ENCODE results near the gene NF2.

Gene NF2

DNA sequence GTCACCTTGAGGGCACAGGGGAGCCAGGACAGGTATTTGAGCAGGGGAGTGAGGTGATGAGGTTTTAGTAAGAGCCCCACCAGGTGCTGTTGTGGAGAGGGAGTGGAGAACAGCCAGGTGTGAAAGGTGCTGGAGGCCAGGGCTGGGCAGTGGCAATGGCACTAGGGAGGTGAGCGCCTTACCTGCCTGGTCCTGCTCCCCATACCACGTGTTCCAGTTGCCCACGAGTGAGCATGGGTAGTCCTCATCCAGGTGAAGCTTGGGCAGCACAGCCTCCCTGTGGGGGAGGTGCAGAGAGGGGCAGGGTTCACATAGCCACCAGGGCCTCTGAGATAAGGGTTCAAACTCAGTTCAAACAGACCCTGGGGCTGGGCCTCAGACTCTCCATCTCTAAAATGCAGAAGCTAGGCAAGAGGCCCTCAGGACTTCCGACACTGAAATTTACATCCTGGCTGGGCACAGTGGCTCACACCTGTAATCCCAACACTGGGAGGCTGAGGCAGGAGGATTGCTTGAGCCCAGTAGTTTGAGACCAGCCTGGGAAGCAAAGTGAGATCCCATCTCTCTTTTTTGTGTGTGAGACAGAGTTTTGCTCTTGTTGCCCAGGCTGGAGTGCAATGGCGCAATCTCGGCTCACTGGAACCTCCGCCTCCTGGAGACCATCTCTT lies 34.3 kb upstream of the NF2 start:
- Histone ChIP-seq H3K36me3 (ENCODE audit: low read length) (no peaks in the 10 kb centered on the region), H4K20me1 (ENCODE audit: low read depth, low read length) (no peaks in the 10 kb centered on the region), H3K9me2 (replicated peaks; ENCODE audit: insufficient read depth, low read length) (no peaks in the 10 kb centered on the region), H3F3A (ENCODE audit: insufficient read depth) (no peaks in the 10 kb centered on the region), H3K4me3 (ENCODE audit: insufficient read depth, low read length, poor library complexity, severe bottlenecking) (no peak overlapping the region), H3K9ac (ENCODE audit: low read length) (no peak overlapping the region), H3K4me2 (ENCODE audit: low read depth, low read length, poor library complexity, severe bottlenecking) (no peak overlapping the region), H3K79me2 (ENCODE audit: insufficient read depth, low read length) (no peaks in the 10 kb centered on the region), H2AFZ (ENCODE audit: low read depth, low read length, severe bottlenecking) (no peak overlapping the region), H3K27me3 (ENCODE audit: low read length) (no peaks in the 10 kb centered on the region), H3K27ac (ENCODE audit: low read depth, low read length) (no peak overlapping the region), H3K9me3 (ENCODE audit: insufficient read depth, low read length) (no peaks in the 10 kb centered on the region)
- TF ChIP-seq, protein P1, sequence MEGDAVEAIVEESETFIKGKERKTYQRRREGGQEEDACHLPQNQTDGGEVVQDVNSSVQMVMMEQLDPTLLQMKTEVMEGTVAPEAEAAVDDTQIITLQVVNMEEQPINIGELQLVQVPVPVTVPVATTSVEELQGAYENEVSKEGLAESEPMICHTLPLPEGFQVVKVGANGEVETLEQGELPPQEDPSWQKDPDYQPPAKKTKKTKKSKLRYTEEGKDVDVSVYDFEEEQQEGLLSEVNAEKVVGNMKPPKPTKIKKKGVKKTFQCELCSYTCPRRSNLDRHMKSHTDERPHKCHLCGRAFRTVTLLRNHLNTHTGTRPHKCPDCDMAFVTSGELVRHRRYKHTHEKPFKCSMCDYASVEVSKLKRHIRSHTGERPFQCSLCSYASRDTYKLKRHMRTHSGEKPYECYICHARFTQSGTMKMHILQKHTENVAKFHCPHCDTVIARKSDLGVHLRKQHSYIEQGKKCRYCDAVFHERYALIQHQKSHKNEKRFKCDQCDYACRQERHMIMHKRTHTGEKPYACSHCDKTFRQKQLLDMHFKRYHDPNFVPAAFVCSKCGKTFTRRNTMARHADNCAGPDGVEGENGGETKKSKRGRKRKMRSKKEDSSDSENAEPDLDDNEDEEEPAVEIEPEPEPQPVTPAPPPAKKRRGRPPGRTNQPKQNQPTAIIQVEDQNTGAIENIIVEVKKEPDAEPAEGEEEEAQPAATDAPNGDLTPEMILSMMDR (IDR thresholded peaks at IDR 0.05; ENCODE audit: insufficient read depth, low read length, poor library complexity, severe bottlenecking): no peak
- TF ChIP-seq EZH2phosphoT487 (conservative IDR thresholded peaks at IDR 0.05; ENCODE audit: low read length): no peak

DNA sequence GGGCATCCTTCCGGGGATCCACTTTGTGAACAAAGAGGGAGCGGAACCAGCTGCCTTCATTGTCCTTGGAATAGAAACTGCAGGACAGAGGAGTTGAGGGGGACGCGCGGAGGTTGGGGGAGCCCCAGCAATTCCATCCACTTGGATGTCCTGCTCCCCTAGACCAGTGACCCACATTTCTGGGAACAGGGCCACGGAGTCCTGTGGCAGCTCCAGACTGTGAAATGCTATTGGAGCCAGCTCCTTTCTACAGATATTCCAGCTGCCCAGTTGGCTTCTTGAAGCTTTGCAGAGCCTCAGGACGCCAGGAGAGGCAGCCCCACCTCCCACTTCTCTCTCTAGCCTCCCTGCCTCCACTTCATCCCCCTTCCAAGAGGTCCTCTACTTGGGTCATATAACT lies 33.0 kb upstream of the NF2 start:
- no peak for TF ChIP-seq EZH2phosphoT487 (conservative IDR thresholded peaks at IDR 0.05; ENCODE audit: low read length)
- TF ChIP-seq, protein P1 (IDR thresholded peaks at IDR 0.05; ENCODE audit: insufficient read depth, low read length, poor library complexity, severe bottlenecking): no peak
- H3K4me3 ChIP-seq (ENCODE audit: insufficient read depth, low read length, poor library complexity, severe bottlenecking): no peak overlapping the region
- no peaks in the 10 kb centered on the region for H3K36me3 ChIP-seq (ENCODE audit: low read length)
- no peaks in the 10 kb centered on the region for H4K20me1 ChIP-seq (ENCODE audit: low read depth, low read length)
- no peaks in the 10 kb centered on the region for H3K9me3 ChIP-seq (ENCODE audit: insufficient read depth, low read length)
- H2AFZ ChIP-seq (ENCODE audit: low read depth, low read length, severe bottlenecking): no peak overlapping the region
- H3K79me2 ChIP-seq (ENCODE audit: insufficient read depth, low read length): no peaks in the 10 kb centered on the region
- no peak overlapping the region for H3K9ac ChIP-seq (ENCODE audit: low read length)
- H3K27me3 ChIP-seq (ENCODE audit: low read length): no peaks in the 10 kb centered on the region
- no peaks in the 10 kb centered on the region for H3K9me2 ChIP-seq (replicated peaks; ENCODE audit: insufficient read depth, low read length)
- no peak overlapping the region for H3K4me2 ChIP-seq (ENCODE audit: low read depth, low read length, poor library complexity, severe bottlenecking)
- H3K27ac ChIP-seq (ENCODE audit: low read depth, low read length): no peak overlapping the region
- no peaks in the 10 kb centered on the region for H3F3A ChIP-seq (ENCODE audit: insufficient read depth)

DNA sequence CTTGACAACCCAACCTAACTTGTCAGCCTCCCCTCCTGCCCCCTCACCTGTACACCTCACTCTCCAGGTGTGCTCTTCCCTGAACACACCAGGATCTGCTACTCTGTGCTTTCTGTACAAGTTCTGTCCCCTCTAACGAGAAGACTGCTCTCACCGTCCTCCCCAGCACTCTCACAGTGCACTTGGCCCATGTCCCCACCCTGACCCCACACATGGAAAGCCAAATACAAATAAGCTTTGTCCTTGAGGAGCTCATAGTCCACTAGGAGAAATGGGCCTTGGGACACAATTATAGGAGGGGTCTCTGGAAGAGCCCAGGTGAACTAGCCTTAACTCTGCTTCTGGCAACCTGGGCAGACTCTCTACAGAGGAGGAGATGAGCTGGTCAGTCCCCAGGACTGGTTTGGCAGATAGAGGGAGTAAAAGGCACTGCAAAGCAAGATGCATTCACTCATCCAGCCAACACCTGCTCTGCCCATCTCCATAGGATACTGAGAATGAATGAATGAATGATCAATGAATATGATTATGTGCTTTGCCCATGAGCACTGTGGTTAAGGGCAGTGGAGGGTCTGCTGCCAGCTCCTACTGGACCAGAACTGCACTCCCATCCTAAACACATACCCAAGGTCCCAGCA lies 32.4 kb upstream of the NF2 start:
- Histone ChIP-seq H3K9me2 (replicated peaks; ENCODE audit: insufficient read depth, low read length) (no peaks in the 10 kb centered on the region), H3K27ac (ENCODE audit: low read depth, low read length) (no peak overlapping the region), H3K4me2 (ENCODE audit: low read depth, low read length, poor library complexity, severe bottlenecking) (no peak overlapping the region), H3K9me3 (ENCODE audit: insufficient read depth, low read length) (no peaks in the 10 kb centered on the region), H3K4me3 (ENCODE audit: insufficient read depth, low read length, poor library complexity, severe bottlenecking) (no peak overlapping the region), H4K20me1 (ENCODE audit: low read depth, low read length) (no peaks in the 10 kb centered on the region), H3K9ac (ENCODE audit: low read length) (no peak overlapping the region), H2AFZ (ENCODE audit: low read depth, low read length, severe bottlenecking) (no peak overlapping the region), H3F3A (ENCODE audit: insufficient read depth) (no peaks in the 10 kb centered on the region), H3K27me3 (ENCODE audit: low read length) (no peaks in the 10 kb centered on the region), H3K36me3 (ENCODE audit: low read length) (no peaks in the 10 kb centered on the region), H3K79me2 (ENCODE audit: insufficient read depth, low read length) (no peaks in the 10 kb centered on the region)
- TF ChIP-seq EZH2phosphoT487 (conservative IDR thresholded peaks at IDR 0.05; ENCODE audit: low read length): no peak
- TF ChIP-seq, protein P1 (IDR thresholded peaks at IDR 0.05; ENCODE audit: insufficient read depth, low read length, poor library complexity, severe bottlenecking): no peak
